ENCODE measurements around the gene MCAT.
A peak's percentile ranks its signal among the peaks of the same experiment; 100 is the strongest.

The MCAT gene

GRCh38 chr22:43142880-43143562 lies at the start of gene MCAT:
Gene MCAT, minus strand, starts transcription at chr22:43143398. Its CDS starts 50 bp downstream, at chr22:43143348.
- peak; percentile 73 for DNase-seq (ENCODE audit: low read depth)

- DNase-seq (ENCODE audit: low read depth) = no peak
These were observed 48.6 kb upstream of the MCAT start for GRCh38 chr22:43191831-43192230.

- peak; percentile 27 for DNase-seq (ENCODE audit: low read depth)
These were observed 45.8 kb upstream of the MCAT start for GRCh38 chr22:43188829-43189545.

- peak; percentile 91 for DNase-seq (ENCODE audit: low read depth)
These were observed 44.2 kb upstream of the MCAT start for GRCh38 chr22:43187171-43188099.

GRCh38 chr22:43186272-43187170 lies 43.3 kb upstream of the MCAT start, which contains the start of gene TTLL12:
Gene TTLL12, minus strand, starts transcription at chr22:43187134. Its CDS starts 65 bp downstream, at chr22:43187069.
- DNase-seq (ENCODE audit: low read depth) = peak; percentile 69

GRCh38 chr22:43185860-43186261 lies 42.7 kb upstream of the MCAT start:
- peak; percentile 53 for DNase-seq (ENCODE audit: low read depth)

GRCh38 chr22:43183496-43184277 lies 40.5 kb upstream of the MCAT start:
- peak; percentile 32 for DNase-seq (ENCODE audit: low read depth)

- DNase-seq (ENCODE audit: low read depth) = no peak
These were observed 39.5 kb upstream of the MCAT start for GRCh38 chr22:43182726-43183125.

- DNase-seq (ENCODE audit: low read depth) = no peak
These were observed 38.9 kb upstream of the MCAT start for GRCh38 chr22:43182118-43182517.

GRCh38 chr22:43181321-43182076 lies 38.3 kb upstream of the MCAT start:
- DNase-seq (ENCODE audit: low read depth) = no peak

GRCh38 chr22:43180670-43181069 lies 37.5 kb upstream of the MCAT start:
- DNase-seq (ENCODE audit: low read depth) = no peak

- DNase-seq (ENCODE audit: low read depth) = no peak
These were observed 36.7 kb upstream of the MCAT start for GRCh38 chr22:43179911-43180195.

- DNase-seq (ENCODE audit: low read depth) = no peak
These were observed 36.1 kb upstream of the MCAT start for GRCh38 chr22:43179146-43179910.

GRCh38 chr22:43177479-43177878 lies 34.3 kb upstream of the MCAT start:
- DNase-seq (ENCODE audit: low read depth) = no peak

- no peak for DNase-seq (ENCODE audit: low read depth)
These were observed 32.9 kb upstream of the MCAT start for GRCh38 chr22:43176090-43176489.

- no peak for DNase-seq (ENCODE audit: low read depth)
These were observed 31.8 kb upstream of the MCAT start for GRCh38 chr22:43174941-43175531.

GRCh38 chr22:43173976-43174720 lies 30.9 kb upstream of the MCAT start:
- no peak for DNase-seq (ENCODE audit: low read depth)

GRCh38 chr22:43173566-43173965 lies 30.4 kb upstream of the MCAT start:
- no peak for DNase-seq (ENCODE audit: low read depth)

All from EH (cell line).